ENCODE data around the gene TXNL4A.

The TXNL4A gene

DNA sequence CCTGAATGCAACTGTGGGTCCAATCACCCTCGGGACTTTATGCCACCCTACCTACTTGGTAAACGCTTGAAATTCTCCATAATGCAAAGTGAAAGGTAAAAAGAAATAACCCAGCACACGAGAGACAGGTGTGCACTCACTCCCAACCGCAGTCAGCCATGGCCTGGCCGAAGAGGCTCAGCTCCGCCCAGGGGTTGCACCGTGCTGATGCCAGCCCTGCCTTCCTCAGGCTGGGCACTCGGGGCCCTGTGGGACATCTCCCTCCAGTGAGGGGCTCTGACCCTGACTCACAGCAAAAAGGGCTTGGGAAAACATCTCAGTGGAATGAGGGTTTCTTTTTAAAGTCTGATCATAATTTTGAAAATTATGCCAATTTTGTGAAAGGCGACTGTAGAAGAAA lies 50.2 kb downstream of the TXNL4A start:
- DNase-seq (ENCODE audit: low read depth): no peak
- H3K4me3 ChIP-seq (ENCODE audit: low read depth, low read length): no peak overlapping the region
- TF ChIP-seq, protein P1, sequence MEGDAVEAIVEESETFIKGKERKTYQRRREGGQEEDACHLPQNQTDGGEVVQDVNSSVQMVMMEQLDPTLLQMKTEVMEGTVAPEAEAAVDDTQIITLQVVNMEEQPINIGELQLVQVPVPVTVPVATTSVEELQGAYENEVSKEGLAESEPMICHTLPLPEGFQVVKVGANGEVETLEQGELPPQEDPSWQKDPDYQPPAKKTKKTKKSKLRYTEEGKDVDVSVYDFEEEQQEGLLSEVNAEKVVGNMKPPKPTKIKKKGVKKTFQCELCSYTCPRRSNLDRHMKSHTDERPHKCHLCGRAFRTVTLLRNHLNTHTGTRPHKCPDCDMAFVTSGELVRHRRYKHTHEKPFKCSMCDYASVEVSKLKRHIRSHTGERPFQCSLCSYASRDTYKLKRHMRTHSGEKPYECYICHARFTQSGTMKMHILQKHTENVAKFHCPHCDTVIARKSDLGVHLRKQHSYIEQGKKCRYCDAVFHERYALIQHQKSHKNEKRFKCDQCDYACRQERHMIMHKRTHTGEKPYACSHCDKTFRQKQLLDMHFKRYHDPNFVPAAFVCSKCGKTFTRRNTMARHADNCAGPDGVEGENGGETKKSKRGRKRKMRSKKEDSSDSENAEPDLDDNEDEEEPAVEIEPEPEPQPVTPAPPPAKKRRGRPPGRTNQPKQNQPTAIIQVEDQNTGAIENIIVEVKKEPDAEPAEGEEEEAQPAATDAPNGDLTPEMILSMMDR (IDR thresholded peaks at IDR 0.05; ENCODE audit: insufficient read depth, low read depth, low read length, missing control alignments): no peak

DNA sequence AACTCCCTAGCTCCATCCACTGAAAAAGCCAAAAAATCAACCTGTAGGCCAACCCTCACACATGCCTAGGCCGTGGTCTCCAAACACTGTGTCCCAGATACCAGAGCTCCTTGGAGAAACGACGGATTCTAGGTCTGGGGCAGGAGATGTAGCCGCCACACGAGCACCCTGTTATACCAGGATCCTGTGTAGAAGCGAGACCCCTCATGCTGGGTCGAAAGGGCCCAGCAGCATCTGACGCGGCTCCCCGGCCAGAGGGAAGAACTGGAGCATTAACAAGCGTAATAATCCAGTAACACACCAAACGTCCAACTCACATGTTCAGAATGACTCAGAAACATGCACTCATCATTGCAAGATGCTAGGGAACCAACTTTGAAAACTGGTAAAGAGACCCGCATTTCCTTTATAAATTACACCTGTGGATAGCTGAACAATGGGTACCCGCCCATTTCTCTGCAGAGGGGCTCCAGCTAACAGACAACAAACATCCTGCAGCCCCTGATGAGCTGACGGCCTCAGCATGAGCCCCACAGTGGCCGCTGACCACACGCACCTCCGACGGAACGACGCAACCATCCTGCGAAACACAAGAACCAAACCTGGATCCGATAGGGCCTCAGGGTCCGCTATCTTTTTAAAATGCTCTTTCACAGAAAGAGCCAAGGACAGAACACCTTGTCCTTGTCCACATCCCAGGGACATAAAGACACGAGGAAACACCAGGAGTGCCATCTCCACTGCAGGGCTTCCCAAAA lies 51.1 kb downstream of the TXNL4A start:
- DNase-seq (ENCODE audit: low read depth): no peak
- H3K4me3 ChIP-seq (ENCODE audit: low read depth, low read length): no peak overlapping the region
- TF ChIP-seq, protein P1 (IDR thresholded peaks at IDR 0.05; ENCODE audit: insufficient read depth, low read depth, low read length, missing control alignments): no peak

DNA sequence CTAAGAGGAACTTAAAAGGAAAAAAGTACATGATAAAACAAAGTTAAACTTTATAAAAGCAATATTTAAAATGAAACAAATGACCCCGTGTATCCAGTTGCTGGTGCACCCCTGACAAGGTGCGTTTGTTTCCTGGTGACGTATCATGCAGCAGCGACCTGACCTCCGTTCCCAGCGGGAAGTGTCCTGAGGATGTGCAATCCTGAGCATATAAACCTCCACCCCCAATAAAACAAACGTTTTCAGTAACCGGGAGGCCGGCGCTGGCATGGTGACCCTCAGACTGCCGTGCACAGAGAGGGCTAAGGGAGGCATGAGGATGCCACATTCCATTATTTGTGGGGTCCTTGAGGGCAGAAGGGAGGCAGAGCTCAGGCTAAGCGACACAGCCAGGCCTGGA lies 51.7 kb downstream of the TXNL4A start:
- TF ChIP-seq, protein P1 (IDR thresholded peaks at IDR 0.05; ENCODE audit: insufficient read depth, low read depth, low read length, missing control alignments): no peak
- no peak overlapping the region for H3K4me3 ChIP-seq (ENCODE audit: low read depth, low read length)
- DNase-seq (ENCODE audit: low read depth): no peak

DNA sequence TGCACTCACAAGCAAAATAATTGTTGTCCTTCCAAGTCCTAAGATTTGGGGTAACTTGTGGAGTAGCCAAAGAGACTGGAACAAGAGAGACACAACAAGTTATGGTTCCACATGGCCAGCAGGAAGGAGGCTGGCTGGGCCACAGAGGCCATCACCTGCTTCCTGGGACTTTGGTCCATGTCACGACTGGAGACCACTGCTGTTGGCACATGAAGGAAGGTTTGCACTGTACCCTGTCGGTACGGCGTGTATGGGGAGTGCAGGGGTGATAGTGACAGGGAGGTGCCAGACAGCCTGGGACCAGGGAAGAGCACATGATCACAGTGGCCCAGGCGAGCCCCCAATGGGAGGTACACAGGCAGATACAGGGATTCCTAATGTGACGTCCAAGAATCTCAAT lies 52.4 kb downstream of the TXNL4A start:
- H3K4me3 ChIP-seq (ENCODE audit: low read depth, low read length): no peak overlapping the region
- TF ChIP-seq, protein P1 (IDR thresholded peaks at IDR 0.05; ENCODE audit: insufficient read depth, low read depth, low read length, missing control alignments): no peak
- DNase-seq (ENCODE audit: low read depth): no peak

DNA sequence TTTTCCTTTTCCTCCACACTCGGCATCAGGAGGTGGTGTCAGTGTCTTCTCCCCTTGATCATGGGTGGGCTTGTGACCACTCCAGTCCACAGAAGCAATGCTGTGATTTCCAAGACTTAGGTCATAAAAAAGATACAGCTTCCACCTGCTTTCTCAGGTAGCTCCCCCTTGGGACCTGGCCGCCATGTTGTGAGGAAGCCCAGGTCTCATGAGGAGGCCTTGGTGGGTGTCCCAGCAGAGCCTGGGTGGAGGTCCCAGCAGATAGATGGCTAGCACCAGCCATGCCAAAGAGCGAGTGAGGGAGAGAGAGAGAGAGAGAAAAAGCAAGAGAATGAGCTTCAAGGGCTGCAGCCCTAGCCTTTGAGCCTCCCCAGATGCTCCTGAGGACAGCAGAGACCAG lies 52.9 kb downstream of the TXNL4A start:
- no peak for DNase-seq (ENCODE audit: low read depth)
- H3K4me3 ChIP-seq (ENCODE audit: low read depth, low read length): no peak overlapping the region
- TF ChIP-seq, protein P1 (IDR thresholded peaks at IDR 0.05; ENCODE audit: insufficient read depth, low read depth, low read length, missing control alignments): no peak

DNA sequence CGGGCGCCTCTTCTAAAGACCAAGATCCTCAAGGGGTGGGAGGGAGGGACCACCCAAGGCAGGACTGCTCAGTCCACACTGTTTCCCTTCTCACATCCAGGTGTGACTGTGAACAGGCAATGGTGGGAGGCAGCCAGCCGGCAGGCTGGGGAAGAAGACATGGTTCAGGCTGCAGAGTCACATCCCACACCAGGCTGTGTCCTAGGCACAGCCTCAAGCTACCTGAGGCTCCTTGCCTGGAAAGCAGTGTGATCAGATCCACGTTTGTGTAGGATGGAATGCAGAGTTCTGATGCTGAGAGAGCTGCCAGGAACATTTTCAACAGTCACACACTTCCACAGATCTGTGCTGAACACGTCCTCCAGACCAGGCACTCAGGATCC lies 53.3 kb downstream of the TXNL4A start:
- TF ChIP-seq, protein P1 (IDR thresholded peaks at IDR 0.05; ENCODE audit: insufficient read depth, low read depth, low read length, missing control alignments): no peak
- no peak overlapping the region for H3K4me3 ChIP-seq (ENCODE audit: low read depth, low read length)
- no peak for DNase-seq (ENCODE audit: low read depth)
